Upper lobe of right lung (tissue), 1 donor: ENCODE results near the gene ZNF136. TPM values are rescaled to one million over a fixed set of nuclear protein-coding genes. Genes with fewer than 3 reads are reported as not detected.

Source experiments
- ATAC-seq: fragments of 200-7000 bp; cut with Tn5 transposase; one replicate; pipeline ENCODE4 v1.9.1; 2020; ENCODE audit warnings: mild to moderate bottlenecking, moderate library complexity
- DNase-seq: peaks from one replicate; pipeline ENCODE4 v3.0.0-alpha.2; 2020
- H3K27ac ChIP-seq: fragments of 200-600 bp; one replicate; pipeline ENCODE4 v1.8.0; 2022
- H3K27me3 ChIP-seq: fragments of 200-600 bp; one replicate; pipeline ENCODE4 v1.8.0; 2022; ENCODE audit warnings: mild to moderate bottlenecking
- H3K36me3 ChIP-seq: fragments of 200-600 bp; one replicate; pipeline ENCODE4 v1.8.0; 2022
- H3K4me1 ChIP-seq: fragments of 200-600 bp; one replicate; pipeline ENCODE4 v1.8.0; 2022
- H3K4me3 ChIP-seq: fragments of 200-600 bp; one replicate; pipeline ENCODE4 v1.8.0; 2022; ENCODE audit warnings: mild to moderate bottlenecking
- H3K9me3 ChIP-seq: fragments of 200-600 bp; one replicate; pipeline ENCODE4 v1.8.0; 2022
- intact Hi-C: fragments of 100-400 bp; cut with DNase I; formaldehyde crosslinking; loops from one replicate; pipeline ENCODE4 v1.11.0; 2022
- total RNA-seq: library from RNA; stranded (reverse); fragmentation: NEBNext Ultra II Directional; extraction: Animal tissue kit (Norgen Biotek cat#: 25700); gene quantifications from one replicate; pipeline ENCODE4 v1.2.1, GENCODE V29; 2021
- TF ChIP-seq, protein P1 (sequence below): fragments of 200-600 bp; IDR thresholded peaks from one replicate; pipeline ENCODE4 v1.8.0; 2022; ENCODE audit warnings: antibody characterized with exemption
- donor health status: DM: no; HTN: yes; CAD: no; lungs with severe emphysema.

The ZNF136 gene
- total RNA-seq, 1 donor from 2014 or later = 14.4 TPM

DNA sequence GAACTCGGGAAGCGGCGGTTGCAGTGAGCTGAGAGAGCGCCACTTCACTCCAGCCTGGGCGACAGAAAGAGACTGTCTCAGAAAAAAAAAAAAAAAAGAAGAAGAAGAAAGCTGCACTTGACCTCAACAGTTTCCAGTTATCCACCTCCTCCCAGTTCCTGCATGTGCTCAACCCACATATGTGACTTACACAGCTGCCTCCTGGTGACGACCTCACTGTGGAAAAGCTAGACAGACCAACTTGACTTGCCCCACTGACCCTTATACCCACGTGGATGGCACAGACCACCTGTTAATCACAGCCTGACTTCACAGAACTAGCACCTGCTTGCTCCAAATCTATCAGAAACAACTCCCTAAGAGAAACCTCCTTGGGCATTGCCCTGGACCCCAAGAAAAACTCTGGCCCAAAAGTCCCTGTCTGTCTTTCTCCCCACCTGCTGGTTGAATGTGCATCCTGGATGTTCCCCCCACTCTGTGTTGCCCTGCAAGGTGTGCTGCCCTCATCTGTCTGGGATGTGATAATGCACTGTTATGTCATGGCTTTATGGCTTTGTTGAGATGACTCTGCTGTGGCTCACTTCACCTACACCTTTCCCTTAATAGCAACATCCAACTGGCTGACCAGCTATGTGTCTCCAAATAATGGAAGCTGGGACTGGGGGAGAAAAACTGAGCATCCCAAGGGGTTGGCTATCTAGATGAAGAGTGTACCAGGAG is 25.5 kb upstream of the ZNF136 start:
- H3K4me1 ChIP-seq = peaks cover 20% of the 10 kb centered on the region
- peaks cover 7% of the 10 kb centered on the region for H3K9me3 ChIP-seq
- intact Hi-C loops = no loop called here
- H3K36me3 ChIP-seq = peaks cover 35% of the 10 kb centered on the region
- H3K27ac ChIP-seq = no peak overlapping the region
- TF ChIP-seq, protein P1, sequence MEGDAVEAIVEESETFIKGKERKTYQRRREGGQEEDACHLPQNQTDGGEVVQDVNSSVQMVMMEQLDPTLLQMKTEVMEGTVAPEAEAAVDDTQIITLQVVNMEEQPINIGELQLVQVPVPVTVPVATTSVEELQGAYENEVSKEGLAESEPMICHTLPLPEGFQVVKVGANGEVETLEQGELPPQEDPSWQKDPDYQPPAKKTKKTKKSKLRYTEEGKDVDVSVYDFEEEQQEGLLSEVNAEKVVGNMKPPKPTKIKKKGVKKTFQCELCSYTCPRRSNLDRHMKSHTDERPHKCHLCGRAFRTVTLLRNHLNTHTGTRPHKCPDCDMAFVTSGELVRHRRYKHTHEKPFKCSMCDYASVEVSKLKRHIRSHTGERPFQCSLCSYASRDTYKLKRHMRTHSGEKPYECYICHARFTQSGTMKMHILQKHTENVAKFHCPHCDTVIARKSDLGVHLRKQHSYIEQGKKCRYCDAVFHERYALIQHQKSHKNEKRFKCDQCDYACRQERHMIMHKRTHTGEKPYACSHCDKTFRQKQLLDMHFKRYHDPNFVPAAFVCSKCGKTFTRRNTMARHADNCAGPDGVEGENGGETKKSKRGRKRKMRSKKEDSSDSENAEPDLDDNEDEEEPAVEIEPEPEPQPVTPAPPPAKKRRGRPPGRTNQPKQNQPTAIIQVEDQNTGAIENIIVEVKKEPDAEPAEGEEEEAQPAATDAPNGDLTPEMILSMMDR = peak; percentile 27
- H3K4me3 ChIP-seq = no peak overlapping the region
- no peaks in the 10 kb centered on the region for H3K27me3 ChIP-seq
- no peak for DNase-seq
- ATAC-seq = no peak

DNA sequence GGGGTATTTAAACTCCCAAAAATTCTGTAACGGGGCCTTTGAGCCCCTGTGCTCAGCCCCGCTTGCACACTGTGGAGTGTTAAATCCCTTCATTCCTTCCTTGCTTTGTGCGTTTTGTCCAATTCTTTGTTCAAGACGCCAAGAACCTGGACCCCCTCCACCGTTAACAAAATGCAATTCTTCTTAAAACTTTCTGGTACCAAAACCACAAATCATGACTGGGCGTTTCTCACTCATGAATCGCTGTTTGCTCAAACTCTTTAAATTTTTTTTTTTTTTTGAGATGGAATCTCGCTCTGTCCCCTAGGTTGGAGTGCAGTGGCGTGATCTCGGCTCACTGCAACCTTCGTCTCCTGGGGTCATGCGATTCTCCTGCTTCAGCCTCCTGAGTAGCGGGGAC is 23.6 kb upstream of the ZNF136 start:
- Histone ChIP-seq H3K4me1 (peaks cover 20% of the 10 kb centered on the region), H3K27ac (peak overlapping the region; percentile 87), H3K27me3 (no peaks in the 10 kb centered on the region), H3K36me3 (peaks cover 16% of the 10 kb centered on the region), H3K4me3 (peak overlapping the region; percentile 75), H3K9me3 (no peaks in the 10 kb centered on the region)
- ATAC-seq = no peak
- intact Hi-C loops = no loop called here
- TF ChIP-seq, protein P1 = no peak
- DNase-seq = no peak

DNA sequence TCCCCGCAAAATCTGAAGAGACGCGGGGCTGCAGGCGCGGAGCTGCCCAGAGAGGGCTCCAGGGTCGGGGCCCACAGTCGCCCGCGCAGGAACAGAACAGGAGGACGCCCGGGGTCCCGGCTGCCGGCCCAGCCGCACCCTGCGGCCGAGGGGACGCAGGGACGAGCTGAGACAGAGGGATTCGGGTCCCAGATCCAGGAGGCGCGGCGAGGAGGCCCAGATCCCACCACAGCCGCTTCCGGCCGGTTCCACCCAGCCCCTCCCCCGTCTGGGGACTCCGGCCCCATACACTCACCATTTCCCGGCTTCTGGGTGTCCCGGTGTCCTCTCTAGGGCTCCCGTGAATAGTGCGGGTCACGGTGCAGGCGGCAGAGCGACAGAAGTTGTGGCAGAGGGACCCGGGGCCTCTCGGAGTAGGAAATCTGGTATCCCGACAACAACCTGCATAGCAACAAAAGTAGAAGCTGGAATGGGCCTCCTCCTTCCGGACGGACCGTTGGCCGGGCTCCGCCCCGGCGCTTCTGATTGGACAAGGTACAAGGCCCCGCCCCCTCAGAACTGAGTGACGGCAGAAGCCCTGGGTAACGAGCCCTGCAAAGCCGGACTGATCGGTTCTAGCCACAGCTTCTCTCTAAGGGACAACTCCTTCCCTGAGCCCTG is 22.9 kb upstream of the ZNF136 start, which contains the start of gene ZNF20:
ZNF20 (minus strand) TSS at position 466 of the 660 bp plus-strand sequence; CDS start at position 298, 168 bp downstream.
- H3K36me3 ChIP-seq = peaks cover 15% of the 10 kb centered on the region
- peaks cover 20% of the 10 kb centered on the region for H3K4me1 ChIP-seq
- H3K4me3 ChIP-seq = peak within 1 kb of the TSS; percentile 75
- ATAC-seq = peak; percentile 98
- peak within 1 kb of the TSS; percentile 87 for H3K27ac ChIP-seq
- H3K9me3 ChIP-seq = no peaks in the 10 kb centered on the region
- H3K27me3 ChIP-seq = no peaks in the 10 kb centered on the region
- TF ChIP-seq, protein P1 = no peak
- DNase-seq = peak; percentile 98
- intact Hi-C loops = loop anchor here (10.0 kb wide), 1 partner anchor 85 kb away; the partner anchor contains the start of gene ZNF878

DNA sequence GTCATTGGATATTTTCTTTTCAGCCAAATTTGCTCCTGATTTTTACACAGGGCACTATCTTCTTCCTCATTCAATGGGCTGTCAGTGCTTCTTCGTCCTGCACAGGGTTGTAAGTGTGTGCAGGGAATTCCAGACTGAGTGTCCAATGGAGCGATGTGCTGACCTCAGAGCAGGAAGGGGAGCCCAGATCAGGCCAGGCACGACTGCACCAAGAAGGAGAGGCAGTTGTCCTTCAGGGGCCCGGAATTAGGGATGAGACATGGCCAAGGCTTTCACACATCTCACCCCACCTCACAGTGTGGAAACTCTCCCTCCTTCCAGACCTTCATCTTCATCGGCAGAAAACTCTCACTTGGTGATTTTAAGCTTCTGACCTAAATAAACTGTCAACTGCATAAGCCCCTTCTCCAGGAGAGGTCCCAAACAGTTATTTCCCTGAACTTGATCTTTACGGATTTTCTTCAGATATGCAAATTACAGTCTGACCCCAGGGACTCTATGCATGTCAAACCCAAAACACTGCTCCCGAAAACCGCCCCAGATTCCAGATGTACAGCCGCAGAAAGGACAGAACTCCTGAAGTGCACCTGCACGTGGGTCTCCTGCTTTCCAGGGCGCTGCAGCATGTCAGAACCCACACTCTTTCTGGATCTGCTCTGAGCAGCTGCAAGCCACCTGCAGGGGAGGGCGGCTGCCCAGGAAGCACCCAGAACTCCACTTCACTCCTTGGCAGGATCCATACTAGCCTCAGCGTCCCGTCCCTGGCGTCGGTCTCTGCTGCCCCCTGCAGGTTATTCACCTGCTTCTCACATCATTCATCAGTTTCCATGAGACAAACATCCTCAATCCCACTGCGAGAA is 22.1 kb upstream of the ZNF136 start:
- intact Hi-C loops = loop anchor here (10.0 kb wide), 1 partner anchor 86 kb away; the partner anchor contains the start of gene ZNF878
- H3K27me3 ChIP-seq = no peaks in the 10 kb centered on the region
- H3K4me3 ChIP-seq = peak overlapping the region; percentile 75
- DNase-seq (peak; percentile 93), ATAC-seq (peak; percentile 92)
- H3K4me1 ChIP-seq = peaks cover 20% of the 10 kb centered on the region
- peaks cover 15% of the 10 kb centered on the region for H3K36me3 ChIP-seq
- H3K27ac ChIP-seq = peak overlapping the region; percentile 87
- TF ChIP-seq, protein P1 = peak; percentile 93
- no peaks in the 10 kb centered on the region for H3K9me3 ChIP-seq

DNA sequence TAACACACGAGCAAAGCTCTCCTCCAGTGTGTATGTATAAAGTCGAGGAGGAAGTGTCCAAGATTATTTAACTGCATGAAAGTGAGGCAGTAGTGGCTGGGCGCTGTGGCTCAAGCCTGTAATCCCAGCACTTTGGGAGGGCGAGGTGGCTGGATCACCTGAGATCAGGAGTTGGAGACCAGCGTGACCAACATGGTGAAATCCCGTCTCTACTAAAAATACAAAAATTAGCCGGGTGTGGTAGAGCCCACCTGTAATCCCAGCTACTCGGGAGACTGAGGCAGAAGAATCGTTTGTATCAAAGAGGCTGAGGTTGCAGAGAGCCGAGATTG is 21.5 kb upstream of the ZNF136 start:
- Histone ChIP-seq H3K27me3 (no peaks in the 10 kb centered on the region), H3K4me3 (no peak overlapping the region), H3K9me3 (no peaks in the 10 kb centered on the region), H3K4me1 (peaks cover 20% of the 10 kb centered on the region), H3K36me3 (peaks cover 19% of the 10 kb centered on the region), H3K27ac (no peak overlapping the region)
- TF ChIP-seq, protein P1 = no peak
- no peak for DNase-seq
- ATAC-seq = no peak
- intact Hi-C loops = loop anchor here (10.0 kb wide), 1 partner anchor 87 kb away; the partner anchor contains the start of gene ZNF878
